Type B pancreatic cell (in vitro differentiated cells): Measurements from ENCODE around the gene ZXDA. TPM values are rescaled to one million over a fixed set of nuclear protein-coding genes. Genes with fewer than 3 reads are reported as not detected.
A peak's percentile ranks its signal among the peaks of the same experiment; 100 is the strongest.
"Not testable (repeated sequence)": the region's sequence is repeated elsewhere in the genome, so short reads cannot be mapped to it uniquely, and the experiment has no call there.

ENCODE experiments used
- DNase-seq: peaks from one replicate; pipeline ENCODE4 v3.0.0; 2021; ENCODE audit warnings: mixed read lengths; ENCODE audit not compliant: unreplicated experiment; ENCODE audit errors: extremely low spot score
- H3K27ac Mint-ChIP-seq: 2 replicates; pipeline ENCODE4 v1.8.0; 2021; ENCODE audit warnings: mild to moderate bottlenecking, mixed read lengths
- H3K27me3 Mint-ChIP-seq: 2 replicates; pipeline ENCODE4 v1.8.0; 2021; ENCODE audit warnings: mixed read lengths
- H3K36me3 Mint-ChIP-seq: 2 replicates; pipeline ENCODE4 v1.8.0; 2021; ENCODE audit warnings: mixed read lengths
- H3K4me1 Mint-ChIP-seq: one replicate; pipeline ENCODE4 v1.8.0; 2021; ENCODE audit warnings: mixed read lengths; ENCODE audit not compliant: unreplicated experiment
- H3K4me3 Mint-ChIP-seq: 2 replicates; pipeline ENCODE4 v1.8.0; 2021; ENCODE audit warnings: mild to moderate bottlenecking, mixed read lengths
- H3K9me3 Mint-ChIP-seq: 2 replicates; pipeline ENCODE4 v1.8.0; 2021; ENCODE audit warnings: mixed read lengths
- CTCF ChIP-seq: fragments of 200-600 bp; sonication (generic); conservative IDR thresholded peaks from 2 replicates; pipeline ENCODE4 v1.5.0; 2021; ENCODE audit warnings: antibody characterized with exemption, mild to moderate bottlenecking
- long read RNA-seq: library from polyadenylated mRNA; unstranded; transcript quantifications from one replicate; pipeline ENCODE4 v2.0.0, GENCODE V29; 2020
- total RNA-seq: library from RNA; stranded (reverse); gene quantifications from 2 replicates; pipeline ENCODE4 v1.2.1, GENCODE V29; 2021; ENCODE audit warnings: low replicate concordance

Gene ZXDA
- 3.5 TPM in 1 of 2 replicates, not detected in the other for total RNA-seq
- long read RNA-seq, full-length matches to known transcripts: 1 of 1 reads
- long read RNA-seq, partial matches to known transcripts: 0 of 1 reads
- long read RNA-seq, other reads (novel, unspliced or antisense): 0 of 1 reads

- H3K9me3 Mint-ChIP-seq: peaks cover 11% of the 10 kb centered on the region
Measured at GRCh38 chrX:57910287-57910912, at the start of gene ZXDA. TSS of gene ZXDA (minus strand) at chrX:57910458. CDS start at chrX:57910420, 38 bp downstream.

GRCh38 chrX:57952320-57952678 is 42.0 kb upstream of the ZXDA start:
- no peak overlapping the region for H3K27ac Mint-ChIP-seq
- DNase-seq: no peak
- H3K4me1 Mint-ChIP-seq: no peaks in the 10 kb centered on the region
- peaks cover 4% of the 10 kb centered on the region for H3K9me3 Mint-ChIP-seq
- H3K27me3 Mint-ChIP-seq: no peaks in the 10 kb centered on the region
- no peak overlapping the region for H3K4me3 Mint-ChIP-seq
- no peak for TF ChIP-seq CTCF
- no peaks in the 10 kb centered on the region for H3K36me3 Mint-ChIP-seq

More at GRCh38 chrX:57910287-57910912, at the start of gene ZXDA:
- not testable (repeated sequence) for H3K27me3 Mint-ChIP-seq, H3K4me1 Mint-ChIP-seq, DNase-seq, H3K36me3 Mint-ChIP-seq
- peak within 1 kb of the TSS; percentile 55 for H3K4me3 Mint-ChIP-seq
- peak within 1 kb of the TSS; percentile 53 for H3K27ac Mint-ChIP-seq

- Mint-ChIP-seq H3K9me3 (peaks cover 4% of the 10 kb centered on the region), H3K27ac (no peak overlapping the region)
- DNase-seq: no peak
Measured at GRCh38 chrX:57951666-57952319, 41.5 kb upstream of the ZXDA start.

GRCh38 chrX:57933321-57933720 is 23.1 kb upstream of the ZXDA start:
- H3K9me3 Mint-ChIP-seq: peaks cover 5% of the 10 kb centered on the region
- H3K27me3 Mint-ChIP-seq: no peaks in the 10 kb centered on the region
- no peaks in the 10 kb centered on the region for H3K36me3 Mint-ChIP-seq
- no peaks in the 10 kb centered on the region for H3K4me1 Mint-ChIP-seq
- no peak overlapping the region for H3K4me3 Mint-ChIP-seq
- no peak for DNase-seq
- TF ChIP-seq CTCF: no peak
- H3K27ac Mint-ChIP-seq: no peak overlapping the region

More at GRCh38 chrX:57951666-57952319, 41.5 kb upstream of the ZXDA start:
- Mint-ChIP-seq H3K27me3 (no peaks in the 10 kb centered on the region), H3K4me1 (no peaks in the 10 kb centered on the region), H3K36me3 (no peaks in the 10 kb centered on the region), H3K4me3 (no peak overlapping the region)
- TF ChIP-seq CTCF: no peak

- Mint-ChIP-seq H3K27ac (no peak overlapping the region), H3K4me3 (no peak overlapping the region), H3K9me3 (peaks cover 5% of the 10 kb centered on the region), H3K4me1 (no peaks in the 10 kb centered on the region), H3K27me3 (no peaks in the 10 kb centered on the region), H3K36me3 (no peaks in the 10 kb centered on the region)
- DNase-seq: no peak
- no peak for TF ChIP-seq CTCF
Measured at GRCh38 chrX:57932266-57932665, 22.0 kb upstream of the ZXDA start.

GRCh38 chrX:57930051-57930450 is 19.8 kb upstream of the ZXDA start:
- H3K27ac Mint-ChIP-seq: no peak overlapping the region
- TF ChIP-seq CTCF: no peak
- no peaks in the 10 kb centered on the region for H3K36me3 Mint-ChIP-seq
- no peak overlapping the region for H3K4me3 Mint-ChIP-seq
- H3K4me1 Mint-ChIP-seq: no peaks in the 10 kb centered on the region
- peaks cover 9% of the 10 kb centered on the region for H3K9me3 Mint-ChIP-seq
- no peak for DNase-seq
- H3K27me3 Mint-ChIP-seq: no peaks in the 10 kb centered on the region
